HEK293T (cell line): ENCODE data around the gene C17orf100.
"Not testable (repeated sequence)": the region's sequence is repeated elsewhere in the genome, so short reads cannot be mapped to it uniquely, and the experiment has no call there.

Source experiments
- CTCF ChIA-PET: fragments of 350-600 bp; formaldehyde crosslinking; extraction: SDS; loops from one replicate; lab custom pipeline; 2021; ENCODE audit warnings: antibody characterized with exemption, inconsistent platforms; lab: Yijun Ruan, JAX
- POLR2A ChIA-PET: fragments of 350-600 bp; formaldehyde crosslinking; extraction: SDS; loops from one replicate; lab custom pipeline; 2020; ENCODE audit warnings: antibody characterized with exemption, inconsistent platforms; lab: Yijun Ruan, JAX
- DNase-seq: peaks from one replicate; pipeline ENCODE4 v3.0.0; 2012; ENCODE audit warnings: mixed read lengths; ENCODE audit errors: extremely low spot score
- ARNT ChIP-seq: fragments of 450-650 bp; IDR thresholded peaks from 2 replicates; pipeline ENCODE4 v1.6.1; 2017; ENCODE audit warnings: mild to moderate bottlenecking
- BHLHE40 ChIP-seq: fragments of 450-650 bp; IDR thresholded peaks from 2 replicates; pipeline ENCODE4 v1.6.1; 2016; ENCODE audit warnings: mild to moderate bottlenecking, moderate library complexity, borderline replicate concordance
- CTBP1 ChIP-seq: fragments of 450-650 bp; IDR thresholded peaks from 2 replicates; pipeline ENCODE4 v1.6.1; 2016; ENCODE audit warnings: borderline replicate concordance
- ELF4 ChIP-seq: fragments of 450-650 bp; IDR thresholded peaks from 2 replicates; pipeline ENCODE4 v1.6.1; 2017; ENCODE audit warnings: antibody characterized with exemption
- FOXA1 ChIP-seq: fragments of 450-650 bp; IDR thresholded peaks from 2 replicates; pipeline ENCODE4 v1.6.1; 2016; ENCODE audit warnings: mild to moderate bottlenecking
- FOXK2 ChIP-seq: fragments of 450-650 bp; IDR thresholded peaks from 2 replicates; pipeline ENCODE4 v1.6.1; 2016; ENCODE audit warnings: mild to moderate bottlenecking
- FOXM1 ChIP-seq: fragments of 450-650 bp; IDR thresholded peaks from 2 replicates; pipeline ENCODE4 v1.6.1; 2017; ENCODE audit warnings: mild to moderate bottlenecking, borderline replicate concordance
- HDGF ChIP-seq: fragments of 450-650 bp; IDR thresholded peaks from 2 replicates; pipeline ENCODE4 v1.6.1; 2017; ENCODE audit warnings: antibody characterized with exemption, borderline replicate concordance
- L3MBTL2 ChIP-seq: fragments of 450-650 bp; conservative IDR thresholded peaks from 2 replicates; pipeline ENCODE4 v1.6.1; 2016; ENCODE audit warnings: mild to moderate bottlenecking
- LEF1 ChIP-seq: fragments of 450-650 bp; IDR thresholded peaks from 2 replicates; pipeline ENCODE4 v1.6.1; 2017; ENCODE audit warnings: mild to moderate bottlenecking, borderline replicate concordance
- NFRKB ChIP-seq: fragments of 450-650 bp; IDR thresholded peaks from 2 replicates; pipeline ENCODE4 v1.6.1; 2016; ENCODE audit warnings: mild to moderate bottlenecking, moderate library complexity
- SP1 ChIP-seq: fragments of 450-650 bp; IDR thresholded peaks from 2 replicates; pipeline ENCODE4 v1.6.1; 2017
- SUZ12 ChIP-seq: fragments of 450-650 bp; IDR thresholded peaks from 2 replicates; pipeline ENCODE4 v1.6.1; 2016; ENCODE audit warnings: mild to moderate bottlenecking
- TARDBP ChIP-seq: fragments of 450-650 bp; IDR thresholded peaks from 2 replicates; pipeline ENCODE4 v1.6.1; 2016
- ZNF384 ChIP-seq: fragments of 450-650 bp; IDR thresholded peaks from 2 replicates; pipeline ENCODE4 v1.6.1; 2016
- TF ChIP-seq, protein P1 (sequence below): fragments of 450-650 bp; IDR thresholded peaks from 2 replicates; pipeline ENCODE4 v1.6.1; 2016

The C17orf100 gene

DNA sequence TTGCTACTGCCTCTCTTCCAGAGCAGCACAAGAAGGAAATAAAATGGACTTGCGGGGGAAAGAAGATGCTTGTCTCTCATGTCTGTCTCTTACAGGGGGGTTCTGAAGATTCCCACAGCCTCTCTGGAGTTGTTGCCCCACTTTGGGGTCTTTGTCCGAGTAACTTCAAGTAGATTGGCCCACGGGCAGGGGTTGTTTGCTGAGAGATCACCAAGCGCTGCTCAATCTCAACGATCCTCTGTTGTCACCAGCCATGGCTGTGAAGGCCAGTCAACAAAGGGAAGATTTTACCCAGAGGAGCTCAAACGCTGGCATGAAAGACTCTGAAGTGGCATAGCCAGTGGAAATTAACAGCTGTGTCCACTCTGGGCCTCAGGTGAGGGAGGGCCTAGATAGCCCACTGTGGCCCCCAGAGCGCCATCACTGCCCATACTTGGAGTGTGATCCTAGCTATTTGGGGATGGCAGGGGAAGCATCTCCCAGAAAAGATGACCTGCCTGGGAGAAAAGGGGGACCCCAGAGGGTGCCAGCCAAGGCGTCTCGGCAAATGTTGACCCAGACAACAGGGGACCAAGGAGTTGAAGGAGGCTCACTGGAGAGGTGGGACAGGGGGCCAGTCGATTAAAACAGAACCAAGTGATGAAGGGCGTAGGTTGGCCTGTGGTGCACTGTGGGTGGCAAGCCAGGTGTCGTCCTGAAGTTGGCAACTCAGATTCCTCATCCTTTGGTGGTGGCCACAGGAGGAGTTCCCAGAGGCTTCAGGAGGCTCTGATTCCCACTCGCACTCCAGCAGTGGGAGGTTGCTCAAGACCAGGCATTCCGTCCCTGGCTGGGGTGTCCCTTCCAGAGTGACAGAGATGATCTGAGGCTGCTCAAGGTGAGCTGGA, 33.6 kb downstream of the C17orf100 start:
- no peak for TF ChIP-seq FOXM1
- no peak for TF ChIP-seq FOXA1
- no peak for TF ChIP-seq FOXK2
- TF ChIP-seq L3MBTL2: no peak
- TF ChIP-seq SP1: no peak
- TF ChIP-seq NFRKB: no peak
- TF ChIP-seq ARNT: no peak
- TF ChIP-seq HDGF: no peak
- TF ChIP-seq, protein P1, sequence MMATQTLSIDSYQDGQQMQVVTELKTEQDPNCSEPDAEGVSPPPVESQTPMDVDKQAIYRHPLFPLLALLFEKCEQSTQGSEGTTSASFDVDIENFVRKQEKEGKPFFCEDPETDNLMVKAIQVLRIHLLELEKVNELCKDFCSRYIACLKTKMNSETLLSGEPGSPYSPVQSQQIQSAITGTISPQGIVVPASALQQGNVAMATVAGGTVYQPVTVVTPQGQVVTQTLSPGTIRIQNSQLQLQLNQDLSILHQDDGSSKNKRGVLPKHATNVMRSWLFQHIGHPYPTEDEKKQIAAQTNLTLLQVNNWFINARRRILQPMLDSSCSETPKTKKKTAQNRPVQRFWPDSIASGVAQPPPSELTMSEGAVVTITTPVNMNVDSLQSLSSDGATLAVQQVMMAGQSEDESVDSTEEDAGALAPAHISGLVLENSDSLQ: no peak
- ChIA-PET POLR2A (no interaction called here), CTCF (no interaction called here)
- DNase-seq: no peak

DNA sequence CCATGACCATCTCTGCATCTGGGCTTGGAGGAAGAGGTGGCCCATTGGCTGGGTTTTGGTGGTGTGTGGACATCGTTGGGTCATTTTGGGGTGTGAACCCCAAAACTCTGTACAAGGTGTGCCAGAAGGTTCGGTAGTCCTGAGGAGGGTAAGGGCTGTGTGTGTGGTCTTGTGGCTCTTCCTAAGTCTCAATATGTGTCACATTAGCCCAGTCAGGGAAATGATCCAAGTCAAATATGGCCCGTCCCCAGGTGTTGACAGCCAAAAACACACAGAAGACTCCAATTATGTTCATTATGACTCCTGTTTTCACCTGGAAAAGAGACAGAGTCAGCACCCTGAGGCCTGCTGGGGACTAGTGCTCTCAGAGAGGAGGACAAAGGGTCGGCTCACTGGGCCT, 34.5 kb downstream of the C17orf100 start:
- CTCF ChIA-PET: no interaction called here
- POLR2A ChIA-PET: no interaction called here
- TF ChIP-seq TARDBP: no peak
- TF ChIP-seq FOXK2: no peak
- TF ChIP-seq HDGF: no peak
- TF ChIP-seq SP1: no peak
- no peak for TF ChIP-seq L3MBTL2
- TF ChIP-seq, protein P1: no peak
- TF ChIP-seq ZNF384: no peak
- no peak for TF ChIP-seq BHLHE40
- no peak for TF ChIP-seq ARNT
- no peak for TF ChIP-seq FOXA1
- no peak for TF ChIP-seq ELF4
- no peak for TF ChIP-seq CTBP1
- no peak for TF ChIP-seq NFRKB
- no peak for DNase-seq

DNA sequence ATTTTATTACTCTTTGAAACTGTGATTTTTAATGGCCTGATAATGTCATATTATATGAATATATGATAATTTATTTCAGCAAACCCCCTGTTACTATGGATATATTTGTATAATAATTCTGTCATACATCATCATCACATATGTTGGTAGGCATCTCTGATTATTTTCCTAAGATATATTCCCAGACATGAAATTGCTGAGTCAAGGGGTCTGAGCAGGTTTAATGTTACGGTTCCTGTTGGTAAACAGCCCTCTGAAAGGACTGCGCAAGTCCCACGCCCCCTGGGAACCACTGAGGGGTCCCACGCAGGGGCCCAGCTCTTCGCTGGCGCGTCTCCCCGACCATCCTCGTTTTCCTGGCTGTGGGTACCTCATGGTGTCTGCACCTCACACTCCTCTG, 37.4 kb downstream of the C17orf100 start:
- no peak for DNase-seq
- TF ChIP-seq, protein P1: no peak
- TF ChIP-seq ZNF384: no peak
- no peak for TF ChIP-seq FOXK2
- TF ChIP-seq SP1: no peak
- TF ChIP-seq L3MBTL2: no peak
- ChIA-PET CTCF (no interaction called here), POLR2A (no interaction called here)

DNA sequence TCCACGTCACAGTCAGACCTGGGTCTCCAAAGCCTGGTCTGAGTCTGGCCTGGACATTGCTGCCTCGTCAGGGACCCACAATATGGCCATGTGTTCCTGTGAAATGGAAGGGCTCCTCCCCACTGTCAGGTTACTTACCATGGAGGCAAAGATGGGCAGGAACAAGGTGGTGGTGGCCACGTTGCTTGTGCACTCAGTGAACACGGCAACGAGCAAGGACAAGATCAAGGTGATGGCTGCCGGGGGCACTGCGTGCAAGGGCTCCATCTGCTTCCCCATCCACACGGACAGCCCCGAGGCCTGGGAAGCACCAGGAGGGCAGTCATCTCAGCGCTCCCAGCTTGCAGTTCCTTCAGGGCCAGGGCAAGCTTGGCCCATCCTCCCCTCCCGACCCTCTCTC, 39.1 kb downstream of the C17orf100 start:
- CTCF ChIA-PET: no interaction called here

DNA sequence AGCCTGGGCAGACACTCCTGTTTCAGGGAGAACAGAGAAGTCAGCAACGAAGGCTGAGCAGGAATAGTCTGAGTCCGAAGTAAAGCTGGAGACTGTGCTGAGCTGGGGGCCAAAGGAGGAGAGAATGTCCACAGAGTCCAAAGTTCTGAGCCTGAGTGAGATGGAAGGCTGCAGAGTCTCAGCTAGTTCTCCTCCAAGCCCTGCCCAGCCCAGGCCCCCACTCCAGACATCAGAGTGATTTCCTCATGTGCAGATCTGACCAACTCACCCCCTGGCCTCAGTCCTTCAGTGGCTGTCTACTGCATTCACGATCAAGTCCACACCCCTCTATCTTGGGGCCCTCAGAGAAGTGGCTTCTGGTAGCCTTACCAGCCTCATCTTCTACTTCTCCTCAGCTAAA, 40.0 kb downstream of the C17orf100 start:
- POLR2A ChIA-PET: no interaction called here
- TF ChIP-seq ARNT: no peak
- no peak for TF ChIP-seq CTBP1
- no peak for TF ChIP-seq L3MBTL2
- no peak for TF ChIP-seq SUZ12
- TF ChIP-seq FOXM1: no peak
- no peak for TF ChIP-seq HDGF
- no peak for TF ChIP-seq SP1
- TF ChIP-seq, protein P1: no peak
- TF ChIP-seq FOXA1: no peak
- no peak for TF ChIP-seq NFRKB
- no peak for TF ChIP-seq FOXK2
- TF ChIP-seq ZNF384: no peak
- no peak for TF ChIP-seq TARDBP
- no peak for TF ChIP-seq LEF1
- TF ChIP-seq BHLHE40: no peak
- TF ChIP-seq ELF4: no peak
- no peak for DNase-seq
- CTCF ChIA-PET: no interaction called here

More for the DNA sequence above, 39.1 kb downstream of the C17orf100 start:
- no peak for DNase-seq
- TF ChIP-seq, protein P1: no peak
- TF ChIP-seq SP1 (no peak), FOXK2 (no peak), SUZ12 (no peak), HDGF (no peak), BHLHE40 (no peak), CTBP1 (no peak), LEF1 (no peak), NFRKB (no peak), ELF4 (no peak), ZNF384 (no peak), FOXM1 (no peak), L3MBTL2 (no peak), ARNT (no peak), FOXA1 (no peak)
- POLR2A ChIA-PET: no interaction called here

DNA sequence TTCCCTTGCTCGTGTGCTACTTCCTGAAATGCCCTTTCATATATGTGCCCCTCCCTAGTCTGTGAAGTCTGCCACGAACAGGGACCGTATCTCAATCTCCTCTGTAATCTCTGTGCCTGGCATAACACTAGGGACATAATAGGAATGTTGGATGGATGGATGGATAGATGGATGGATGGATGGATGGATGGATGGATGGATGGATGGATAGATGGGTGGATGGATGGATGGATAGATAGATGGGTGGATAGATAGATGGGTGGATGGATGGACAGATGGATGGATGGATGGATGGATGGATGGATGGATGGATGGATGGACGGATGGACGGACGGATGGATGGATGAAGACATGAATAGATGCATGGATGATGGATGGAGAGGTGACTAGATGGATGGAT, 40.4 kb downstream of the C17orf100 start:
- DNase-seq, POLR2A ChIA-PET, CTCF ChIA-PET: not testable (repeated sequence)
